KMS-11 (cell line): Measurements from ENCODE around the gene PVR.
"Not testable (repeated sequence)": the region's sequence is repeated elsewhere in the genome, so short reads cannot be mapped to it uniquely, and the experiment has no call there.

ENCODE experiments used
- H2AFZ ChIP-seq: fragments of 200-600 bp; sonication (generic); 2 replicates; pipeline ENCODE4 v1.6.1; 2016; ENCODE audit warnings: antibody characterized with exemption, mixed run types, low read depth
- H3K27ac ChIP-seq: fragments of 200-600 bp; sonication (generic); 2 replicates; pipeline ENCODE4 v1.6.1; 2016; ENCODE audit warnings: mild to moderate bottlenecking, mixed run types
- H3K27me3 ChIP-seq: fragments of 200-600 bp; sonication (generic); 2 replicates; pipeline ENCODE4 v1.6.1; 2017; ENCODE audit warnings: mild to moderate bottlenecking, low read depth, mixed run types, moderate library complexity; ENCODE audit not compliant: insufficient read depth
- H3K36me3 ChIP-seq: fragments of 200-600 bp; sonication (generic); 2 replicates; pipeline ENCODE4 v1.6.1; 2017; ENCODE audit warnings: mild to moderate bottlenecking, mixed run types; ENCODE audit not compliant: insufficient read depth
- H3K4me1 ChIP-seq: fragments of 200-600 bp; sonication (generic); 2 replicates; pipeline ENCODE4 v1.6.1; 2016; ENCODE audit warnings: mild to moderate bottlenecking, low read depth, mixed run types; ENCODE audit not compliant: poor library complexity, severe bottlenecking
- H3K4me2 ChIP-seq: fragments of 200-600 bp; sonication (generic); 2 replicates; pipeline ENCODE4 v1.7.0; 2016; ENCODE audit warnings: mild to moderate bottlenecking, mixed run types
- H3K4me3 ChIP-seq: fragments of 200-600 bp; sonication (generic); IDR thresholded peaks from 2 replicates; pipeline ENCODE4 v1.6.1; 2017; ENCODE audit warnings: low read depth, low read length, mixed read lengths; ENCODE audit not compliant: insufficient read depth
- H3K79me2 ChIP-seq: fragments of 200-600 bp; sonication (generic); 2 replicates; pipeline ENCODE4 v1.6.1; 2016; ENCODE audit warnings: low read depth, mixed run types; ENCODE audit not compliant: insufficient read depth
- H3K9ac ChIP-seq: fragments of 200-600 bp; sonication (generic); 2 replicates; pipeline ENCODE4 v1.6.1; 2016; ENCODE audit warnings: mild to moderate bottlenecking, mixed run types
- H4K20me1 ChIP-seq: fragments of 200-600 bp; sonication (generic); 2 replicates; pipeline ENCODE4 v1.6.1; 2016; ENCODE audit warnings: mild to moderate bottlenecking, mixed run types; ENCODE audit not compliant: insufficient read depth
- CTCF ChIP-seq: fragments of 200-600 bp; sonication (generic); conservative IDR thresholded peaks from 2 replicates; pipeline ENCODE4 v1.6.1; 2017; ENCODE audit warnings: low read depth, mild to moderate bottlenecking, antibody characterized with exemption, low read length, moderate library complexity, mixed read lengths

The PVR gene

GRCh38 chr19:44682807-44683206, 39.1 kb downstream of the PVR start:
- H3K4me2 ChIP-seq, result no peak overlapping the region
- peak overlapping the region; percentile 26; the same call in 1 of the 2 replicates for H2AFZ ChIP-seq
- TF ChIP-seq CTCF, result no peak
- H3K27me3 ChIP-seq, result no peaks in the 10 kb centered on the region
- no peak overlapping the region for H3K4me3 ChIP-seq
- H3K27ac ChIP-seq, result no peak overlapping the region
- no peaks in the 10 kb centered on the region for H4K20me1 ChIP-seq
- H3K4me1 ChIP-seq, result peaks cover 6% of the 10 kb centered on the region
- H3K79me2 ChIP-seq, result no peaks in the 10 kb centered on the region
- no peak overlapping the region for H3K9ac ChIP-seq
- H3K36me3 ChIP-seq, result no peaks in the 10 kb centered on the region

DNA sequence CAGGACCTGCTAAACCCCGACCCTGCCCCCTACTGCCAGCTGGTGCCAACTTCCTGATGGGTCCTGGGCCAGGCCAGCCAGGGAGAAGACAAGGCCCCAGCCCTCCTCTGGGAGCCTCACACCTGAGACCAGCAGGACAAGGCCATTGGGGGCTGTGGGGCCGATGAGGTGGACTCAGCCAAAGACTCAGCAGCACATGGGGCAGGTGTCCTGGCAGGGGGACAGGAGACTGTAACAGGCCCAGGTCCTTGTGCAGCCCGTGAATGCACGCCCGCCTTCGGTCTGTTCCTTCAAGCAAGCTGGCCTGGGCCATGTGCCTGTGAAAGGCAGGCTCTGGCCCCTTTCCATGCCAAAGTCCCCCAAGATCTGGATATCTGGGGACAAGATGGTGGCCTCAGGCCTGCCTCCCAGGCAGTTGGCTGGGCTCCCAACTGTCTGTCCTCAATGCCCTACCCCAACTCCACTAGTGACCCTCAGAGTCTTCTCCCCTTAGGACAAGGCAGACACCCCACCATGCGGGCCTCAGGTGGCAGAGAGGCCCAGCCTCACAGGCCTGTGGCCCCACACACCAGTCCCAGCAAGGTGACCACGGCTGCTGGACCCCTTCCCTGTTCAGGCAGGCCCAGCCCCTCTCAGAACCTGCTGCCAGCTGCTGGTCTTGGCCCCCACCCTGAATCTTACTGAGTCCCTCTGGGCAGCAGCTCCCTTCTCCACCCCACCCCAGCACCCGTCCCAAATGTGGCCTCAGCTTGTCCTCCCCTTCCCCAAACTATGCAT, 39.9 kb downstream of the PVR start:
- Histone ChIP-seq H3K79me2 (no peaks in the 10 kb centered on the region), H3K27ac (no peak overlapping the region), H3K4me3 (no peak overlapping the region), H3K4me1 (peaks cover 11% of the 10 kb centered on the region), H3K36me3 (no peaks in the 10 kb centered on the region), H3K27me3 (no peaks in the 10 kb centered on the region), H3K4me2 (no peak overlapping the region), H3K9ac (no peak overlapping the region), H2AFZ (peak overlapping the region; percentile 26; the same call in 1 of the 2 replicates), H4K20me1 (no peaks in the 10 kb centered on the region)
- no peak for TF ChIP-seq CTCF

DNA sequence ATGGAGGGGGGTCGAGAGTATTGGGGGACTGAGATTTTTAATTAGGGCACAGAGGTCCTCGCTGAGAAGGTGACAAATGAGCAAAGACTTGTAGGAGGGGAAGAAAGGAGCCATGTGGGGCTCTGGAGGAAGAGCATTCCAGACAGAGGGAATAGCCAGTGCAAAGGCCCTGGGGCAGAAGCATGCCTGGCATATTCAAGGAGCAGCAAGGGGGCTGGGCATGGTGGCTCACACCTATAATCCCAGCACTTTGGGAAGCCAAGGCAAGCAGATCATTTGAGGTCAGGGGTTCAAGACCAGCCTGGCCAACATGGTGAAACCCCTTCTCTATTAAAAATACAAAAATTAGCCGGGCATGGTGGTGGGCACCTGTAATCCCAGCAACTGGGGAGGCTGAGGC, 40.7 kb downstream of the PVR start:
- H2AFZ ChIP-seq, H3K4me2 ChIP-seq, H3K4me3 ChIP-seq, H3K27me3 ChIP-seq, H3K9ac ChIP-seq, H3K36me3 ChIP-seq, H3K27ac ChIP-seq, H3K79me2 ChIP-seq, H4K20me1 ChIP-seq: not testable (repeated sequence)
- peaks cover 19% of the 10 kb centered on the region for H3K4me1 ChIP-seq

- Histone ChIP-seq H3K79me2 (no peaks in the 10 kb centered on the region), H3K4me3 (no peak overlapping the region), H3K27ac (no peak overlapping the region), H4K20me1 (no peaks in the 10 kb centered on the region), H3K27me3 (no peaks in the 10 kb centered on the region), H3K4me1 (peaks cover 27% of the 10 kb centered on the region), H3K9ac (no peak overlapping the region), H3K36me3 (no peaks in the 10 kb centered on the region), H3K4me2 (no peak overlapping the region), H2AFZ (no peak overlapping the region)
- TF ChIP-seq CTCF, result no peak
Observed at GRCh38 chr19:44684892-44685863, 41.5 kb downstream of the PVR start.
